ENCODE results near the gene TMOD1.
"Not testable (repeated sequence)": the region's sequence is repeated elsewhere in the genome, so short reads cannot be mapped to it uniquely, and the experiment has no call there.

The TMOD1 gene

GRCh38 chr9:97501177-97501971 lies at the start of gene TMOD1:
TMOD1 (plus strand) TSS chr9:97501666; CDS start chr9:97524189, 22,523 bp downstream.
- H3K9ac ChIP-seq (ENCODE audit: low read depth, low read length): no peak within 1 kb of the TSS
- peaks cover 37% of the 10 kb centered on the region for H3K27me3 ChIP-seq (ENCODE audit: insufficient read depth, low read length, poor library complexity)
- H4K20me1 ChIP-seq (ENCODE audit: insufficient read depth, low read length): no peaks in the 10 kb centered on the region
- peak within 1 kb of the TSS; percentile 56 for H3K4me2 ChIP-seq (ENCODE audit: insufficient read depth, low read length)
- H3K36me3 ChIP-seq (ENCODE audit: insufficient read depth, low read length): no peaks in the 10 kb centered on the region
- H3K27ac ChIP-seq (ENCODE audit: low read length): no peak within 1 kb of the TSS
- H3K9me3 ChIP-seq (ENCODE audit: insufficient read depth, low read length, severe bottlenecking): no peaks in the 10 kb centered on the region
- H3K79me2 ChIP-seq (ENCODE audit: insufficient read depth, low read length): no peaks in the 10 kb centered on the region
- TF ChIP-seq CTCF (IDR thresholded peaks at IDR 0.05; ENCODE audit: borderline replicate concordance, extremely low read depth, low read length, poor library complexity, severe bottlenecking) (peak; percentile 20), EZH2 (IDR thresholded peaks at IDR 0.05; ENCODE audit: borderline replicate concordance, low read depth, low read length, severe bottlenecking) (peak; percentile 75)
- H2AFZ ChIP-seq (ENCODE audit: low read depth, low read length): no peak within 1 kb of the TSS; the same call in 1 of the 2 replicates
- DNase-seq: peak; percentile 37
- H3K4me1 ChIP-seq (ENCODE audit: insufficient read depth, low read length): peaks cover 7% of the 10 kb centered on the region; the same call in 1 of the 2 replicates
- peak within 1 kb of the TSS in 1 of 2 experiments; percentile 32; a peak in 1 of 4 replicates for H3K4me3 ChIP-seq (ENCODE audit: low read depth in 1 of 2, low read length in 2 of 2)
- peak; percentile 76 for ATAC-seq (ENCODE audit: insufficient read depth, low read depth)

DNA sequence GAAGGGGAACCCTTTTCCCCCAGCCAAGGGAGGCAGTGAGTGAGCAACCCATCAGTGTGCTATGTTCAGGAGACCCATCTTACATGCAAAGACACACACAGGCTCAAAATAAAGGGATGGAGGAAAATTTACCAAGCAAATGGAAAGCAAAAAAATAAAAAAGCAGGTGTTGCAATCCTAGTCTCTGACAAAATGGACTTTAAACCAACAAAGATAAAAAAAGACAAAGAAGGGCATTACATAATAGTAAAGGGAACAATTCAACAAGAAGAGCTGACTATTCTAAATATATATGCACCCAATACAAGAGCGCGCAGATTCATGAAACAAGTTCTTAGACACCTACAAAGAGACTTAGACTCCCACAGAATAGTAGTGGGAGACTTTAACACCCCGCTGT lies 47.9 kb upstream of the TMOD1 start:
- H3K9ac ChIP-seq (ENCODE audit: low read depth, low read length); H3K4me3 ChIP-seq (ENCODE audit: low read depth in 1 of 2, low read length in 2 of 2); H3K9me3 ChIP-seq (ENCODE audit: insufficient read depth, low read length, severe bottlenecking); H3K36me3 ChIP-seq (ENCODE audit: insufficient read depth, low read length); H3K4me2 ChIP-seq (ENCODE audit: insufficient read depth, low read length); H3K27ac ChIP-seq (ENCODE audit: low read length); H2AFZ ChIP-seq (ENCODE audit: low read depth, low read length); H3K79me2 ChIP-seq (ENCODE audit: insufficient read depth, low read length); H4K20me1 ChIP-seq (ENCODE audit: insufficient read depth, low read length); H3K4me1 ChIP-seq (ENCODE audit: insufficient read depth, low read length); DNase-seq; H3K27me3 ChIP-seq (ENCODE audit: insufficient read depth, low read length, poor library complexity); ATAC-seq (ENCODE audit: insufficient read depth, low read depth): not testable (repeated sequence)

GRCh38 chr9:97456841-97457240 lies 44.6 kb upstream of the TMOD1 start:
- H2AFZ ChIP-seq (ENCODE audit: low read depth, low read length); H3K36me3 ChIP-seq (ENCODE audit: insufficient read depth, low read length); H3K79me2 ChIP-seq (ENCODE audit: insufficient read depth, low read length); H4K20me1 ChIP-seq (ENCODE audit: insufficient read depth, low read length); DNase-seq; H3K9me3 ChIP-seq (ENCODE audit: insufficient read depth, low read length, severe bottlenecking); H3K4me3 ChIP-seq (ENCODE audit: low read depth in 1 of 2, low read length in 2 of 2); H3K9ac ChIP-seq (ENCODE audit: low read depth, low read length); H3K27ac ChIP-seq (ENCODE audit: low read length); ATAC-seq (ENCODE audit: insufficient read depth, low read depth); H3K27me3 ChIP-seq (ENCODE audit: insufficient read depth, low read length, poor library complexity); H3K4me2 ChIP-seq (ENCODE audit: insufficient read depth, low read length); H3K4me1 ChIP-seq (ENCODE audit: insufficient read depth, low read length): not testable (repeated sequence)

- Histone ChIP-seq H3K9ac (ENCODE audit: low read depth, low read length) (no peak overlapping the region), H3K27ac (ENCODE audit: low read length) (no peak overlapping the region), H3K4me3 (ENCODE audit: low read depth in 1 of 2, low read length in 2 of 2) (no peak overlapping the region), H2AFZ (ENCODE audit: low read depth, low read length) (no peak overlapping the region), H3K4me2 (ENCODE audit: insufficient read depth, low read length) (no peak overlapping the region), H4K20me1 (ENCODE audit: insufficient read depth, low read length) (no peaks in the 10 kb centered on the region), H3K4me1 (ENCODE audit: insufficient read depth, low read length) (no peaks in the 10 kb centered on the region), H3K36me3 (ENCODE audit: insufficient read depth, low read length) (no peaks in the 10 kb centered on the region), H3K9me3 (ENCODE audit: insufficient read depth, low read length, severe bottlenecking) (no peaks in the 10 kb centered on the region), H3K79me2 (ENCODE audit: insufficient read depth, low read length) (no peaks in the 10 kb centered on the region), H3K27me3 (ENCODE audit: insufficient read depth, low read length, poor library complexity) (no peaks in the 10 kb centered on the region)
- DNase-seq (no peak), ATAC-seq (ENCODE audit: insufficient read depth, low read depth) (no peak)
- no peak for TF ChIP-seq CTCF (IDR thresholded peaks at IDR 0.05; ENCODE audit: borderline replicate concordance, extremely low read depth, low read length, poor library complexity, severe bottlenecking)
- no peak for TF ChIP-seq EZH2 (IDR thresholded peaks at IDR 0.05; ENCODE audit: borderline replicate concordance, low read depth, low read length, severe bottlenecking)
Measured at GRCh38 chr9:97459326-97459725, 42.1 kb upstream of the TMOD1 start.
